Karpas-422 (cell line): Measurements from ENCODE around the gene ZFHX3. TPM values are rescaled to one million over a fixed set of nuclear protein-coding genes. Genes with fewer than 3 reads are reported as not detected.

ENCODE experiments used
- DNase-seq: peaks from one replicate; pipeline ENCODE4 v3.0.0-alpha.2; 2015
- H2AFZ ChIP-seq: fragments of 200-600 bp; sonication (generic); 2 replicates; pipeline ENCODE4 v1.6.1; 2014; ENCODE audit warnings: antibody characterized with exemption, low read length, mixed read lengths
- H3K27ac ChIP-seq: fragments of 200-600 bp; sonication (generic); 2 replicates; pipeline ENCODE4 v1.5.1; 2014; ENCODE audit warnings: mild to moderate bottlenecking, low read length, moderate library complexity
- H3K27me3 ChIP-seq: fragments of 200-600 bp; sonication (generic); 2 replicates; pipeline ENCODE4 v1.6.1; 2014; ENCODE audit warnings: low read length, mixed read lengths
- H3K36me3 ChIP-seq: fragments of 200-600 bp; sonication (generic); 2 replicates; pipeline ENCODE4 v1.6.1; 2014; ENCODE audit warnings: low read length, mixed read lengths; ENCODE audit not compliant: insufficient read depth
- H3K4me1 ChIP-seq: fragments of 200-600 bp; sonication (generic); 2 replicates; pipeline ENCODE4 v1.6.1; 2014; ENCODE audit warnings: mild to moderate bottlenecking, low read length, mixed read lengths
- H3K4me2 ChIP-seq: fragments of 200-600 bp; sonication (generic); 2 replicates; pipeline ENCODE4 v1.6.1; 2014; ENCODE audit warnings: low read length, low read depth, mild to moderate bottlenecking; ENCODE audit not compliant: poor library complexity, severe bottlenecking
- H3K4me3 ChIP-seq: fragments of 200-600 bp; sonication (generic); 2 replicates; pipeline ENCODE4 v1.5.1; 2014; ENCODE audit warnings: mild to moderate bottlenecking, antibody characterized with exemption, low read length, mixed read lengths
- H3K79me2 ChIP-seq: fragments of 200-600 bp; sonication (generic); 2 replicates; pipeline ENCODE4 v1.6.1; 2014; ENCODE audit warnings: mild to moderate bottlenecking, low read length, mixed read lengths
- H3K9ac ChIP-seq: fragments of 200-600 bp; sonication (generic); 2 replicates; pipeline ENCODE4 v1.6.0; 2014; ENCODE audit warnings: low read length
- H3K9me2 ChIP-seq: fragments of 200-600 bp; sonication (generic), shearing (Covaris generic); replicated peaks from 2 replicates; pipeline ENCODE4 v1.6.0; 2014; ENCODE audit warnings: mild to moderate bottlenecking, low read length, moderate library complexity; ENCODE audit not compliant: insufficient read depth
- H3K9me3 ChIP-seq: fragments of 300-700, 200-600 bp; sonication (generic); 2 replicates; pipeline ENCODE4 v1.6.1; 2014; ENCODE audit warnings: low read length, mixed read lengths
- H4K20me1 ChIP-seq: fragments of 200-600 bp; sonication (generic); 2 replicates; pipeline ENCODE4 v1.6.1; 2014; ENCODE audit warnings: mild to moderate bottlenecking, antibody characterized with exemption, low read length, low read depth; ENCODE audit not compliant: insufficient read depth
- small RNA-seq: library from RNA; depleted of rRNA; stranded (forward); fragments of <200 nt; gene quantifications from one replicate; pipeline ENCODE3, GENCODE V24; 2014
- total RNA-seq: library from RNA; depleted of rRNA; stranded (reverse); fragments of >200 nt; shearing (Covaris generic); gene quantifications from 2 replicates; pipeline ENCODE4 v1.2.3, GENCODE V29; 2014; ENCODE audit warnings: low replicate concordance

Gene ZFHX3
- total RNA-seq, 1 experiment from 2014 or later = 0.67 TPM

DNA sequence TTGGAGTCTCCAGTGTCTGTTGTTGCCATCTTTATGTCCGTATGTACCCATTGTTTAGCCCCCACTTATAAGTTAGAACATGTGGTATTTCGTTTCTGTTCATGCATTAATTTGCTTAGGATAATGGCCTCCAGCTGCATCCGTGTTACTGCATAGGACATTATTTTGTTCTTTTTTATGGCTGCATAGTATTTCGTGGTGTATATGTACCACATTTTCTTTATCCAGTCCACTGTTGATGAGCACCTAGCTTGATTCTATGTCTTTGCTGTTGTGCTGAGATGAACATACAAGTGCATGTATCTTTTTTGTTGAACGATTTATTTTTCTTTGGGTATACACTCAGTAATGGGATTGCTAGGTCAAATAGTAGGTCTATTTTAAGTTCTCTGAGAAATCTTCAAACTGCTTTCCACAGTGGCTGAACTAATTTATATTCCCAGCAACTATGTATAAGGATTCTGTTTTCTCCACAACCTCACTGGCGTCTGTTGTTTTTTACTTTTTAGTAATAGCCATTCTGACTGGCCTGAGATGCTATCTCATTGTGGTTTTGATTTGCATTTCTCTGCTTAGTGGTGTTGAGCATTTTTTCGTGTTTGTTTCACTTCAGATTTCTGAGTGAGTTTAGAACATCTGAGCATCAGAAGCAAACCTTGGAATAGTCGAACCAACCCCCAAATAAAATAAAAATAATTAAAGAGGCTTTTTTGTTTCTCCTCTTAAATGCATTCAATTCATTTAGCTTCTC lies 304.7 kb downstream of the ZFHX3 start:
- no peak overlapping the region for H3K4me2 ChIP-seq
- no peaks in the 10 kb centered on the region for H3K36me3 ChIP-seq
- no peak overlapping the region for H2AFZ ChIP-seq
- no peaks in the 10 kb centered on the region for H3K9me3 ChIP-seq
- no peak for DNase-seq
- no peaks in the 10 kb centered on the region for H3K4me1 ChIP-seq
- H3K27me3 ChIP-seq = no peaks in the 10 kb centered on the region
- H3K9ac ChIP-seq = no peak overlapping the region
- H4K20me1 ChIP-seq = no peaks in the 10 kb centered on the region
- no peaks in the 10 kb centered on the region for H3K79me2 ChIP-seq
- H3K4me3 ChIP-seq = no peak overlapping the region
- no peaks in the 10 kb centered on the region for H3K9me2 ChIP-seq
- no peak overlapping the region for H3K27ac ChIP-seq

- H3K9me3 ChIP-seq = no peaks in the 10 kb centered on the region
- H3K4me2 ChIP-seq = no peak overlapping the region
- no peak for DNase-seq
Observed at GRCh38 chr16:72740347-72740746, 307.6 kb downstream of the ZFHX3 start.

GRCh38 chr16:72739577-72739976 lies 308.4 kb downstream of the ZFHX3 start:
- Histone ChIP-seq H3K9me2 (no peaks in the 10 kb centered on the region), H3K36me3 (no peaks in the 10 kb centered on the region), H3K79me2 (no peaks in the 10 kb centered on the region), H2AFZ (no peak overlapping the region), H3K4me3 (no peak overlapping the region), H3K9ac (no peak overlapping the region), H4K20me1 (no peaks in the 10 kb centered on the region), H3K4me1 (no peaks in the 10 kb centered on the region), H3K27me3 (no peaks in the 10 kb centered on the region), H3K9me3 (no peaks in the 10 kb centered on the region), H3K27ac (no peak overlapping the region), H3K4me2 (no peak overlapping the region)
- DNase-seq = no peak

More at GRCh38 chr16:72740347-72740746, 307.6 kb downstream of the ZFHX3 start:
- Histone ChIP-seq H3K9me2 (no peaks in the 10 kb centered on the region), H3K36me3 (no peaks in the 10 kb centered on the region), H3K79me2 (no peaks in the 10 kb centered on the region), H4K20me1 (no peaks in the 10 kb centered on the region), H2AFZ (no peak overlapping the region), H3K4me3 (no peak overlapping the region), H3K27ac (no peak overlapping the region), H3K4me1 (no peaks in the 10 kb centered on the region), H3K27me3 (no peaks in the 10 kb centered on the region), H3K9ac (no peak overlapping the region)

- Histone ChIP-seq H3K4me1 (no peaks in the 10 kb centered on the region), H3K27ac (no peak overlapping the region), H3K4me3 (no peak overlapping the region), H3K36me3 (no peaks in the 10 kb centered on the region), H3K9me2 (no peaks in the 10 kb centered on the region), H2AFZ (no peak overlapping the region), H3K9me3 (no peaks in the 10 kb centered on the region), H3K27me3 (no peaks in the 10 kb centered on the region), H4K20me1 (peaks cover 3% of the 10 kb centered on the region; the same call in 1 of the 2 replicates), H3K9ac (no peak overlapping the region), H3K79me2 (no peaks in the 10 kb centered on the region), H3K4me2 (no peak overlapping the region)
- DNase-seq = no peak
Observed at GRCh38 chr16:72736074-72736473, 311.9 kb downstream of the ZFHX3 start.

Small RNA genes within 50 kb of the gene (small RNA-seq; reads per million reads assigned to genes)
- gene AC002044.1 = not detected
- gene RNU7-71P = not detected
